K562 (cell line): Measurements from ENCODE around the gene SPTBN4.
"Not testable (repeated sequence)": the region's sequence is repeated elsewhere in the genome, so short reads cannot be mapped to it uniquely, and the experiment has no call there.

Source experiments
- EGR1 ChIP-seq: fragments of 450-650 bp; conservative IDR thresholded peaks from 2 replicates; pipeline ENCODE4 v1.6.1; 2017; ENCODE audit warnings: mild to moderate bottlenecking
- HDAC2 ChIP-seq: fragments of 450-650 bp; IDR thresholded peaks from 2 replicates; pipeline ENCODE4 v1.6.1; 2016; ENCODE audit warnings: mild to moderate bottlenecking
- JUND ChIP-seq, 2 experiments: IDR thresholded peaks; 2 replicates in 1 of 2; 3 replicates in 1 of 2; pipeline ENCODE4 v1.6.1; 2011; ENCODE audit warnings: borderline replicate concordance in 2 of 2, low read depth in 2 of 2, low read length in 2 of 2, improper control_type of control experiment in 1 of 2, missing biosample characterization in 1 of 2, missing genetic modification characterization in 1 of 2, missing genetic modification reagents in 1 of 2
- NCOA2 ChIP-seq, 2 experiments: fragments of 450-650 bp; IDR thresholded peaks; 2 replicates each; pipeline ENCODE4 v1.6.1; 2018; ENCODE audit warnings: mild to moderate bottlenecking in 2 of 2, moderate library complexity in 1 of 2; ENCODE audit not compliant: partially characterized antibody in 2 of 2
- POLR2A ChIP-seq: fragments of 450-650 bp; conservative IDR thresholded peaks from 2 replicates; pipeline ENCODE4 v1.6.1; 2016
- TF ChIP-seq, protein P1 (sequence below): fragments of 200-800 bp; sonication (Bioruptor generic); IDR thresholded peaks from 2 replicates; pipeline ENCODE4 v1.6.1; 2016; ENCODE audit warnings: missing genetic modification characterization, missing compliant biosample characterization
- TF ChIP-seq, protein P2 (sequence below): fragments of 250-450 bp; sonication (Bioruptor Pico); IDR thresholded peaks from 2 replicates; pipeline ENCODE4 v1.8.0; 2022; ENCODE audit warnings: moderate library complexity, mild to moderate bottlenecking, inconsistent platforms

DNA sequence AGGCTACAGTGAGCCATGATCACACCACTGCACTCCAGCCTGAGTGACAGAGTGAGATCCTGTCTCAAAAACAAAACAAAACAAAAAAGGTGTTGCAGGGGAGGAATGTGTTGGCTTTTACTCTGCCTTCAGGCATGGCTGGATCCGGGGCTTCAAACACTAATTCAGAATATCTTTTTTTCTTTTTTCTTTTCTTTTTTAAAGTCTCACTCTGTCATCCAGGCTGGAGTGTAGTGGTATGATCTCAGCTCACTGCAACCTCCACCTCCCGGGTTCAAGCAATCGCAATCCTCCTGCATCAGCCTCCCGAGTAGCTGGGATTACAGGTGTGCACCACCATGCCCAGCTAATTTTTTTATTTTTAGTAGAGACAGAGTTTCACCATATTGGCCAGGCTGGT is 124.9 kb downstream of the SPTBN4 start:
- TF ChIP-seq EGR1; JUND (IDR thresholded peaks at IDR 0.05; ENCODE audit: borderline replicate concordance, low read depth, low read length); JUND (tag; IDR thresholded peaks at IDR 0.05; ENCODE audit: borderline replicate concordance, low read depth, low read length); NCOA2 (IDR thresholded peaks at IDR 0.05; ENCODE audit: partially characterized antibody in 2 of 2); HDAC2; POLR2A: not testable (repeated sequence)
- TF ChIP-seq, protein P1, sequence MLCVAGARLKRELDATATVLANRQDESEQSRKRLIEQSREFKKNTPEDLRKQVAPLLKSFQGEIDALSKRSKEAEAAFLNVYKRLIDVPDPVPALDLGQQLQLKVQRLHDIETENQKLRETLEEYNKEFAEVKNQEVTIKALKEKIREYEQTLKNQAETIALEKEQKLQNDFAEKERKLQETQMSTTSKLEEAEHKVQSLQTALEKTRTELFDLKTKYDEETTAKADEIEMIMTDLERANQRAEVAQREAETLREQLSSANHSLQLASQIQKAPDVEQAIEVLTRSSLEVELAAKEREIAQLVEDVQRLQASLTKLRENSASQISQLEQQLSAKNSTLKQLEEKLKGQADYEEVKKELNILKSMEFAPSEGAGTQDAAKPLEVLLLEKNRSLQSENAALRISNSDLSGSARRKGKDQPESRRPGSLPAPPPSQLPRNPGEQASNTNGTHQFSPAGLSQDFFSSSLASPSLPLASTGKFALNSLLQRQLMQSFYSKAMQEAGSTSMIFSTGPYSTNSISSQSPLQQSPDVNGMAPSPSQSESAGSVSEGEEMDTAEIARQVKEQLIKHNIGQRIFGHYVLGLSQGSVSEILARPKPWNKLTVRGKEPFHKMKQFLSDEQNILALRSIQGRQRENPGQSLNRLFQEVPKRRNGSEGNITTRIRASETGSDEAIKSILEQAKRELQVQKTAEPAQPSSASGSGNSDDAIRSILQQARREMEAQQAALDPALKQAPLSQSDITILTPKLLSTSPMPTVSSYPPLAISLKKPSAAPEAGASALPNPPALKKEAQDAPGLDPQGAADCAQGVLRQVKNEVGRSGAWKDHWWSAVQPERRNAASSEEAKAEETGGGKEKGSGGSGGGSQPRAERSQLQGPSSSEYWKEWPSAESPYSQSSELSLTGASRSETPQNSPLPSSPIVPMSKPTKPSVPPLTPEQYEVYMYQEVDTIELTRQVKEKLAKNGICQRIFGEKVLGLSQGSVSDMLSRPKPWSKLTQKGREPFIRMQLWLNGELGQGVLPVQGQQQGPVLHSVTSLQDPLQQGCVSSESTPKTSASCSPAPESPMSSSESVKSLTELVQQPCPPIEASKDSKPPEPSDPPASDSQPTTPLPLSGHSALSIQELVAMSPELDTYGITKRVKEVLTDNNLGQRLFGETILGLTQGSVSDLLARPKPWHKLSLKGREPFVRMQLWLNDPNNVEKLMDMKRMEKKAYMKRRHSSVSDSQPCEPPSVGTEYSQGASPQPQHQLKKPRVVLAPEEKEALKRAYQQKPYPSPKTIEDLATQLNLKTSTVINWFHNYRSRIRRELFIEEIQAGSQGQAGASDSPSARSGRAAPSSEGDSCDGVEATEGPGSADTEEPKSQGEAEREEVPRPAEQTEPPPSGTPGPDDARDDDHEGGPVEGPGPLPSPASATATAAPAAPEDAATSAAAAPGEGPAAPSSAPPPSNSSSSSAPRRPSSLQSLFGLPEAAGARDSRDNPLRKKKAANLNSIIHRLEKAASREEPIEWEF (CRISPR knock-in tag), result not testable (repeated sequence)
- TF ChIP-seq, protein P2, sequence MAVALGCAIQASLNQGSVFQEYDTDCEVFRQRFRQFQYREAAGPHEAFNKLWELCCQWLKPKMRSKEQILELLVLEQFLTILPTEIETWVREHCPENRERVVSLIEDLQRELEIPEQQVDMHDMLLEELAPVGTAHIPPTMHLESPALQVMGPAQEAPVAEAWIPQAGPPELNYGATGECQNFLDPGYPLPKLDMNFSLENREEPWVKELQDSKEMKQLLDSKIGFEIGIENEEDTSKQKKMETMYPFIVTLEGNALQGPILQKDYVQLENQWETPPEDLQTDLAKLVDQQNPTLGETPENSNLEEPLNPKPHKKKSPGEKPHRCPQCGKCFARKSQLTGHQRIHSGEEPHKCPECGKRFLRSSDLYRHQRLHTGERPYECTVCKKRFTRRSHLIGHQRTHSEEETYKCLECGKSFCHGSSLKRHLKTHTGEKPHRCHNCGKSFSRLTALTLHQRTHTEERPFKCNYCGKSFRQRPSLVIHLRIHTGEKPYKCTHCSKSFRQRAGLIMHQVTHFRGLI (CRISPR knock-in tag), result not testable (repeated sequence)
